Measurements from ENCODE around the gene ZNF385A. TPM values are rescaled to one million over a fixed set of nuclear protein-coding genes. Genes with fewer than 3 reads are reported as not detected.

The ZNF385A gene
- total RNA-seq, 1 experiment from 2014 or later: 5.7 TPM

- Histone ChIP-seq H3K9me3 (ENCODE audit: control insufficient read depth, low read depth, low read length) (no peaks in the 10 kb centered on the region), H3K27me3 (ENCODE audit: insufficient read depth, low read length) (no peaks in the 10 kb centered on the region), H3K4me1 (ENCODE audit: insufficient read depth, low read length) (no peaks in the 10 kb centered on the region), H3K79me2 (ENCODE audit: insufficient read depth, low read length) (no peaks in the 10 kb centered on the region), H3K56ac (ENCODE audit: insufficient read length, low read depth, low read length) (no peak overlapping the region), H2BK20ac (ENCODE audit: low read depth, low read length, poor library complexity, severe bottlenecking) (no peak overlapping the region), H4K8ac (replicated peaks; ENCODE audit: insufficient read length, low read depth, low read length) (no peak overlapping the region), H3T11ph (ENCODE audit: low read length) (no peak overlapping the region), H3K18ac (ENCODE audit: insufficient read length, low read depth, low read length) (no peak overlapping the region), H3K27ac (ENCODE audit: insufficient read length, low read depth, low read length) (no peak overlapping the region), H3K23ac (ENCODE audit: insufficient read length, low read depth, low read length) (no peak overlapping the region), H3K9ac (ENCODE audit: extremely low read depth, insufficient read length, low read length) (no peak overlapping the region), H3K14ac (ENCODE audit: insufficient read depth, low read length) (no peak overlapping the region), H2AK5ac (ENCODE audit: insufficient read length, low read length) (no peak overlapping the region), H4K91ac (ENCODE audit: insufficient read length, low read depth, low read length) (no peak overlapping the region), H2AFZ (ENCODE audit: low read length) (no peak overlapping the region), H2BK5ac (ENCODE audit: insufficient read length, low read length) (no peak overlapping the region), H3K4ac (ENCODE audit: low read depth, low read length) (no peak overlapping the region), H4K20me1 (ENCODE audit: control insufficient read depth, insufficient read depth, insufficient read length) (no peaks in the 10 kb centered on the region), H3K23me2 (ENCODE audit: insufficient read length, low read depth, low read length, poor library complexity, severe bottlenecking) (no peaks in the 10 kb centered on the region), H2BK120ac (ENCODE audit: low read depth, low read length, poor library complexity, severe bottlenecking) (no peak overlapping the region), H3K79me1 (ENCODE audit: insufficient read depth, low read depth, low read length, poor library complexity, severe bottlenecking) (no peaks in the 10 kb centered on the region), H3K4me2 (ENCODE audit: insufficient read depth, insufficient read length, low read length) (no peak overlapping the region), H4K5ac (ENCODE audit: insufficient read length, low read depth, low read length) (no peak overlapping the region), H2BK12ac (ENCODE audit: insufficient read length, low read depth, low read length) (no peak overlapping the region), H2BK15ac (ENCODE audit: low read depth, low read length) (no peak overlapping the region)
- H3K36me3 Mint-ChIP-seq (ENCODE audit: insufficient read depth in 1 of 3, low read depth in 3 of 3): peaks cover 25 to 53% (median 39%) of the 10 kb centered on the region in 3 experiments; a peak in 6 of 7 replicates
- peaks cover 2 to 3% of the 10 kb centered on the region in 2 experiments; a peak in 2 of 4 replicates for H3K4me1 Mint-ChIP-seq
- no peak overlapping the region for H3K4me3 Mint-ChIP-seq
- TF ChIP-seq, protein P1, sequence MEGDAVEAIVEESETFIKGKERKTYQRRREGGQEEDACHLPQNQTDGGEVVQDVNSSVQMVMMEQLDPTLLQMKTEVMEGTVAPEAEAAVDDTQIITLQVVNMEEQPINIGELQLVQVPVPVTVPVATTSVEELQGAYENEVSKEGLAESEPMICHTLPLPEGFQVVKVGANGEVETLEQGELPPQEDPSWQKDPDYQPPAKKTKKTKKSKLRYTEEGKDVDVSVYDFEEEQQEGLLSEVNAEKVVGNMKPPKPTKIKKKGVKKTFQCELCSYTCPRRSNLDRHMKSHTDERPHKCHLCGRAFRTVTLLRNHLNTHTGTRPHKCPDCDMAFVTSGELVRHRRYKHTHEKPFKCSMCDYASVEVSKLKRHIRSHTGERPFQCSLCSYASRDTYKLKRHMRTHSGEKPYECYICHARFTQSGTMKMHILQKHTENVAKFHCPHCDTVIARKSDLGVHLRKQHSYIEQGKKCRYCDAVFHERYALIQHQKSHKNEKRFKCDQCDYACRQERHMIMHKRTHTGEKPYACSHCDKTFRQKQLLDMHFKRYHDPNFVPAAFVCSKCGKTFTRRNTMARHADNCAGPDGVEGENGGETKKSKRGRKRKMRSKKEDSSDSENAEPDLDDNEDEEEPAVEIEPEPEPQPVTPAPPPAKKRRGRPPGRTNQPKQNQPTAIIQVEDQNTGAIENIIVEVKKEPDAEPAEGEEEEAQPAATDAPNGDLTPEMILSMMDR (conservative IDR thresholded peaks at IDR 0.05): no peak
- no CpG with 5 or more reads among the region's 9 CpGs for WGBS (ENCODE audit: extremely low coverage, insufficient read length, low lambda C conversion rate)
- DNase-seq: no peak
- no peaks in the 10 kb centered on the region for H3K9me3 Mint-ChIP-seq
- no peak overlapping the region; a peak in 1 of 7 replicates for H3K27ac Mint-ChIP-seq
- H3K27me3 Mint-ChIP-seq (ENCODE audit: low read depth): no peaks in the 10 kb centered on the region
These were observed 42.9 kb downstream of the ZNF385A start for GRCh38 chr12:54341378-54342300.
